HEK293 (cell line): ENCODE measurements around the gene SRL.

Experiments used
- BCL6B ChIP-seq: fragments of 450-650 bp; formaldehyde crosslinking; IDR thresholded peaks from 2 replicates; pipeline ENCODE4 v1.5.1; 2017; ENCODE audit warnings: missing biosample characterization, missing genetic modification characterization
- FEZF1 ChIP-seq: fragments of 450-650 bp; formaldehyde crosslinking; IDR thresholded peaks from 2 replicates; pipeline ENCODE4 v1.5.1; 2016; ENCODE audit warnings: missing biosample characterization, missing genetic modification characterization
- KLF1 ChIP-seq: fragments of 450-650 bp; formaldehyde crosslinking; IDR thresholded peaks from 2 replicates; pipeline ENCODE4 v1.5.1; 2016; ENCODE audit warnings: missing biosample characterization, missing genetic modification characterization
- OSR2 ChIP-seq: fragments of 450-650 bp; formaldehyde crosslinking; IDR thresholded peaks from 2 replicates; pipeline ENCODE4 v1.5.1; 2016; ENCODE audit warnings: missing biosample characterization, missing genetic modification characterization
- PATZ1 ChIP-seq: fragments of 450-650 bp; formaldehyde crosslinking; IDR thresholded peaks from 2 replicates; pipeline ENCODE4 v1.5.1; 2016; ENCODE audit warnings: missing biosample characterization, missing genetic modification characterization
- PRDM1 ChIP-seq: fragments of 450-650 bp; formaldehyde crosslinking; IDR thresholded peaks from 2 replicates; pipeline ENCODE4; 2016; ENCODE audit warnings: missing biosample characterization, missing genetic modification characterization
- SALL2 ChIP-seq: fragments of 450-650 bp; formaldehyde crosslinking; IDR thresholded peaks from 2 replicates; pipeline ENCODE4 v1.5.0; 2017; ENCODE audit warnings: missing biosample characterization, mild to moderate bottlenecking, missing genetic modification characterization, borderline replicate concordance
- SETDB1 ChIP-seq: IDR thresholded peaks from one replicate; pipeline ENCODE4 v1.6.1; 2017; ENCODE audit warnings: mild to moderate bottlenecking, low read length, moderate library complexity, mixed read lengths; ENCODE audit not compliant: insufficient read length
- SP7 ChIP-seq: fragments of 450-650 bp; formaldehyde crosslinking; IDR thresholded peaks from 2 replicates; pipeline ENCODE4 v1.5.1; 2016; ENCODE audit warnings: missing biosample characterization, missing genetic modification characterization
- TRIM28 ChIP-seq: IDR thresholded peaks from 2 replicates; pipeline ENCODE4 v1.6.1; 2011; ENCODE audit warnings: low read length, control low read depth, borderline replicate concordance
- WT1 ChIP-seq: fragments of 450-650 bp; formaldehyde crosslinking; IDR thresholded peaks from 2 replicates; pipeline ENCODE4 v1.5.1; 2016; ENCODE audit warnings: missing biosample characterization, missing genetic modification characterization
- YY1 ChIP-seq: fragments of 450-650 bp; formaldehyde crosslinking; IDR thresholded peaks from 2 replicates; pipeline ENCODE4 v1.5.1; 2018; ENCODE audit warnings: missing biosample characterization, missing genetic modification characterization
- ZBTB11 ChIP-seq: fragments of 450-650 bp; formaldehyde crosslinking; conservative IDR thresholded peaks from 2 replicates; pipeline ENCODE4 v1.5.1; 2016; ENCODE audit warnings: low read depth, missing biosample characterization, missing genetic modification characterization
- ZBTB26 ChIP-seq: fragments of 450-650 bp; formaldehyde crosslinking; optimal IDR thresholded peaks from 2 replicates; pipeline ENCODE3; 2016; ENCODE audit warnings: missing biosample characterization, mild to moderate bottlenecking, missing genetic modification characterization
- ZBTB7A ChIP-seq: fragments of 450-650 bp; formaldehyde crosslinking; IDR thresholded peaks from 2 replicates; pipeline ENCODE4 v1.5.1; 2016; ENCODE audit warnings: low read depth, missing biosample characterization, missing genetic modification characterization
- ZFP37 ChIP-seq: fragments of 450-650 bp; formaldehyde crosslinking; IDR thresholded peaks from 2 replicates; pipeline ENCODE4 v1.5.1; 2016; ENCODE audit warnings: missing biosample characterization, missing genetic modification characterization
- ZFP69B ChIP-seq: fragments of 450-650 bp; formaldehyde crosslinking; IDR thresholded peaks from 2 replicates; pipeline ENCODE4 v1.5.1; 2016; ENCODE audit warnings: missing biosample characterization, missing genetic modification characterization
- ZNF112 ChIP-seq: fragments of 450-650 bp; formaldehyde crosslinking; IDR thresholded peaks from 2 replicates; pipeline ENCODE4 v1.5.0; 2017; ENCODE audit warnings: missing biosample characterization, missing genetic modification characterization
- ZNF132 ChIP-seq: fragments of 450-650 bp; formaldehyde crosslinking; IDR thresholded peaks from 2 replicates; pipeline ENCODE4 v1.5.1; 2017; ENCODE audit warnings: missing biosample characterization, missing genetic modification characterization, borderline replicate concordance
- ZNF146 ChIP-seq: fragments of 450-650 bp; formaldehyde crosslinking; IDR thresholded peaks from 2 replicates; pipeline ENCODE4 v1.5.1; 2016; ENCODE audit warnings: missing biosample characterization, missing genetic modification characterization
- ZNF175 ChIP-seq: fragments of 450-650 bp; formaldehyde crosslinking; IDR thresholded peaks from 2 replicates; pipeline ENCODE4 v1.5.1; 2016; ENCODE audit warnings: missing biosample characterization, missing genetic modification characterization
- ZNF184 ChIP-seq: fragments of 450-650 bp; IDR thresholded peaks from 2 replicates; pipeline ENCODE4 v1.5.1; 2018; ENCODE audit warnings: missing biosample characterization, mild to moderate bottlenecking, missing genetic modification characterization
- ZNF2 ChIP-seq: fragments of 450-650 bp; formaldehyde crosslinking; IDR thresholded peaks from 2 replicates; pipeline ENCODE4 v1.5.1; 2016; ENCODE audit warnings: missing biosample characterization, missing genetic modification characterization
- ZNF202 ChIP-seq: fragments of 450-650 bp; formaldehyde crosslinking; IDR thresholded peaks from 2 replicates; pipeline ENCODE4 v1.5.1; 2016; ENCODE audit warnings: missing biosample characterization, missing genetic modification characterization, borderline replicate concordance
- ZNF223 ChIP-seq: fragments of 450-650 bp; formaldehyde crosslinking; IDR thresholded peaks from 2 replicates; pipeline ENCODE4 v1.5.1; 2016; ENCODE audit warnings: missing biosample characterization, missing genetic modification characterization
- ZNF354C ChIP-seq: fragments of 450-650 bp; formaldehyde crosslinking; IDR thresholded peaks from 2 replicates; pipeline ENCODE4 v1.5.1; 2016; ENCODE audit warnings: missing biosample characterization, missing genetic modification characterization, low read depth, borderline replicate concordance
- ZNF37A ChIP-seq: fragments of 450-650 bp; IDR thresholded peaks from 2 replicates; pipeline ENCODE4 v1.5.1; 2018; ENCODE audit warnings: missing biosample characterization, missing genetic modification characterization
- ZNF426 ChIP-seq: fragments of 450-650 bp; formaldehyde crosslinking; IDR thresholded peaks from 2 replicates; pipeline ENCODE4 v1.5.1; 2017; ENCODE audit warnings: missing biosample characterization, missing genetic modification characterization, mild to moderate bottlenecking, inconsistent platforms, moderate library complexity
- ZNF549 ChIP-seq: fragments of 450-650 bp; IDR thresholded peaks from 2 replicates; pipeline ENCODE4 v1.5.1; 2018; ENCODE audit warnings: missing biosample characterization, missing genetic modification characterization, mild to moderate bottlenecking, inconsistent platforms, moderate library complexity
- ZNF629 ChIP-seq: fragments of 450-650 bp; formaldehyde crosslinking; IDR thresholded peaks from 2 replicates; pipeline ENCODE4 v1.5.1; 2017; ENCODE audit warnings: missing biosample characterization, missing genetic modification characterization
- ZNF660 ChIP-seq: fragments of 450-650 bp; IDR thresholded peaks from 2 replicates; pipeline ENCODE4 v1.5.1; 2018; ENCODE audit warnings: missing biosample characterization, mild to moderate bottlenecking, missing genetic modification characterization
- ZNF664 ChIP-seq: fragments of 450-650 bp; formaldehyde crosslinking; IDR thresholded peaks from 2 replicates; pipeline ENCODE4 v1.5.1; 2016; ENCODE audit warnings: missing biosample characterization, missing genetic modification characterization
- ZXDB ChIP-seq: fragments of 450-650 bp; formaldehyde crosslinking; IDR thresholded peaks from 2 replicates; pipeline ENCODE4 v1.5.1; 2016; ENCODE audit warnings: missing biosample characterization, missing genetic modification characterization

SRL gene

GRCh38 chr16:4244254-4245076, 2.6 kb upstream of the SRL start (continued):
- TF ChIP-seq YY1 (tag by site-specific recombination) (peak; percentile 79), ZBTB7A (tag by site-specific recombination) (no peak), KLF1 (peak; percentile 14; the same call in 1 of the 2 replicates), ZNF37A (tag by site-specific recombination) (no peak), ZNF184 (no peak), SP7 (tag by site-specific recombination) (no peak), ZNF112 (tag by site-specific recombination) (no peak), FEZF1 (no peak), ZNF664 (tag by site-specific recombination) (no peak), ZNF146 (tag by site-specific recombination) (no peak), ZBTB26 (tag by site-specific recombination) (no peak), WT1 (tag by site-specific recombination) (no peak), ZNF223 (tag by site-specific recombination) (no peak), ZFP69B (no peak), ZBTB11 (tag by site-specific recombination) (no peak), ZNF354C (tag by site-specific recombination) (no peak), ZFP37 (no peak), SALL2 (tag by site-specific recombination) (no peak), OSR2 (no peak), ZNF549 (no peak), ZNF132 (tag by site-specific recombination) (no peak), ZNF629 (tag by site-specific recombination) (no peak), PATZ1 (tag by site-specific recombination) (peak; percentile 63), ZNF202 (tag by site-specific recombination) (no peak), SETDB1 (no peak), BCL6B (tag by site-specific recombination) (no peak), ZNF175 (tag by site-specific recombination) (no peak), ZNF2 (no peak), PRDM1 (tag by site-specific recombination) (no peak), TRIM28 (no peak), ZNF426 (tag by site-specific recombination) (no peak), ZNF660 (no peak), ZXDB (tag by site-specific recombination) (no peak)
